Heart left ventricle (tissue), 16 donors: ENCODE measurements around the gene SPOCK1. TPM values are rescaled to one million over a fixed set of nuclear protein-coding genes. Genes with fewer than 3 reads are reported as not detected.

Source experiments
- ATAC-seq, 4 donors: fragments of 200-7000 bp; cut with Tn5 transposase; one replicate each; pipeline ENCODE4 v1.9.1; 2020 to 2022; ENCODE audit warnings: moderate library complexity in 4 of 4, mild to moderate bottlenecking in 3 of 4, moderate number of reproducible peaks in 1 of 4
- DNase-seq, 5 donors: peaks; one replicate each; pipeline ENCODE4 v3.0.0-alpha.2; 2020
- H3K27ac ChIP-seq, 12 donors: fragments of 200-600 bp; sonication (generic) in 4 of 12; one replicate each; pipeline versions ENCODE4 v1.5.0 to v1.8.0; 2016 to 2022; ENCODE audit warnings: mild to moderate bottlenecking in 2 of 12
- H3K27me3 ChIP-seq, 9 donors: fragments of 200-600 bp; sonication (generic) in 2 of 9; one replicate each; pipeline versions ENCODE4 v1.5.1 to v1.8.0; 2016 to 2022; ENCODE audit warnings: mild to moderate bottlenecking in 3 of 9
- H3K36me3 ChIP-seq, 9 donors: fragments of 200-600 bp; sonication (generic) in 2 of 9; one replicate each; pipeline versions ENCODE4 v1.5.0 to v1.8.0; 2018 to 2022; ENCODE audit warnings: mild to moderate bottlenecking in 2 of 9
- H3K4me1 ChIP-seq, 12 donors: fragments of 200-600 bp; sonication (generic) in 4 of 12; one replicate each; pipeline versions ENCODE4 v1.5.0 to v1.8.0; 2016 to 2022; ENCODE audit warnings: mild to moderate bottlenecking in 3 of 12
- H3K4me3 ChIP-seq, 12 donors: fragments of 200-600 bp; sonication (generic) in 4 of 12; one replicate each; pipeline versions ENCODE4 v1.5.0 to v1.8.0; 2017 to 2022; ENCODE audit warnings: mild to moderate bottlenecking in 9 of 12, moderate library complexity in 4 of 12
- H3K9me3 ChIP-seq, 12 donors: fragments of 200-600 bp; sonication (generic) in 4 of 12; one replicate each; pipeline versions ENCODE4 v1.5.0 to v1.8.0; 2016 to 2022; ENCODE audit warnings: mild to moderate bottlenecking in 1 of 12
- CTCF ChIP-seq, 12 donors: fragments of 200-600 bp; sonication (generic) in 4 of 12; IDR thresholded peaks; one replicate each; pipeline versions ENCODE4 v1.5.0 to v1.8.0; 2018 to 2022; ENCODE audit warnings: antibody characterized with exemption in 12 of 12, mild to moderate bottlenecking in 5 of 12
- POLR2A ChIP-seq, 2 donors: fragments of 450-650 bp; IDR thresholded peaks; one replicate each; pipeline ENCODE4 v1.6.1; 2017; ENCODE audit warnings: antibody characterized with exemption in 2 of 2, mild to moderate bottlenecking in 2 of 2, moderate library complexity in 2 of 2
- WGBS, 4 donors: extraction: QIAGEN DNeasy Blood & Tissue Kit in 2 of 4; methylation state at CpG; one replicate each; pipeline versions ENCODE4 v1.1.5 to v1.1.7; 2013 to 2018; 5-methylcytosine and 5-hydroxymethylcytosine counted together
- intact Hi-C, 10 donors: fragments of 100-400 bp; cut with DNase I; formaldehyde crosslinking; loops; one replicate each; pipeline versions ENCODE4 v1.11.1 to v1.14.2; 2022
- polyA plus RNA-seq, 2 donors: library from polyadenylated mRNA; stranded (reverse); fragments of 200-250 nt; gene quantifications; one replicate each; pipeline ENCODE4 v1.2.3, GENCODE V29; 2013
- total RNA-seq, 9 donors: library from RNA; depleted of rRNA in 2 of 9; stranded (reverse); fragments of >200 nt in 2 of 9; fragmentation: NEBNext Ultra II Directional in 3 of 9; extraction: Animal tissue kit (Norgen Biotek cat#: 25700) in 3 of 9; gene quantifications; one replicate each; pipeline versions ENCODE4 v1.1.0 to v1.2.4, GENCODE V29; 2016 to 2023
- donor health status: ischemic (EF 13 %, LVEDD 7.1; RV severe dilation, severe dysfunction).
- donor health status: healthy with polysubstance abuse.
- donor health status: DM: no; HTN: yes; CAD: no.
- donor health status: DM: no; HTN: no; CAD: no.
- donor health status: ischemic (EF 25% LVEDD 6.9; RV normal size, moderate dysfunction).
- donor health status: ischemic (EF 25% LVEDD 5.7; RV mildly dilated, moderate dysfunction).
- donor health status: healthy.
- donor health status: DM: yes; HTN: yes; CAD: no.
- donor health status: ischemic (EF 35%, LVEDD 5.7; RV mildly dilated, moderate dysfunction).
- donor health status: nonischemic (EF 11% LVEDD 7.7; RV severe dilation, severe dysfunction).
- donor health status: DM: yes; HTN: yes; CAD: no.
- donor health status: PGD.
- donor health status: ischemic (EF 29% LVEDD 5.4; RV normal size, mild dysfunction).
- donor health status: nonischemic (EF 23%, LVEDD 6.1; RV moderate dilation, normal function).

SPOCK1 gene
- total and polyA plus RNA-seq, 11 donors: 7.8 to 51.2 (median 19.9) TPM

GRCh38 chr5:137332296-137332695 is 166.8 kb downstream of the SPOCK1 start:
- DNase-seq: peak in 4 of 5 donors; percentile 19 to 39 (median 26)
- TF ChIP-seq POLR2A (IDR thresholded peaks at IDR 0.05) (no peak), CTCF (IDR thresholded peaks at IDR 0.05) (no peak)
- Histone ChIP-seq H3K27me3 (no peaks in the 10 kb centered on the region), H3K27ac (no peak overlapping the region), H3K4me3 (no peak overlapping the region), H3K9me3 (no peaks in the 10 kb centered on the region), H3K36me3 (no peaks in the 10 kb centered on the region), H3K4me1 (peaks cover 0 to 15% (median 0%) of the 10 kb centered on the region in 12 donors)
- ATAC-seq: peak; percentile 88 to 93 (median 89)
- intact Hi-C loops: no loop called here
- WGBS, 4 donors: 28 to 46% (median 36%) methylated on average over 6 of the region's 6 CpGs

GRCh38 chr5:137329586-137330296 is 169.4 kb downstream of the SPOCK1 start:
- intact Hi-C loops: loop anchor here in 2 of 10 donors (10.0 kb wide), 2 partner anchors 275 to 525 kb away; no protein-coding TSS in a partner anchor
- no peaks in the 10 kb centered on the region for H3K9me3 ChIP-seq
- H3K27me3 ChIP-seq: no peaks in the 10 kb centered on the region
- ATAC-seq (no peak), DNase-seq (no peak)
- no peaks in the 10 kb centered on the region for H3K36me3 ChIP-seq
- peaks cover 0 to 11% (median 0%) of the 10 kb centered on the region in 12 donors for H3K4me1 ChIP-seq
- H3K4me3 ChIP-seq: no peak overlapping the region
- WGBS, 4 donors: 83 to 96% (median 93%) methylated on average over 7 to 8 of the region's 8 CpGs
- TF ChIP-seq CTCF (IDR thresholded peaks at IDR 0.05): no peak
- no peak for TF ChIP-seq POLR2A (IDR thresholded peaks at IDR 0.05)
- no peak overlapping the region for H3K27ac ChIP-seq

GRCh38 chr5:137328991-137329390 is 170.1 kb downstream of the SPOCK1 start:
- H3K4me3 ChIP-seq: no peak overlapping the region
- intact Hi-C loops: loop anchor here in 2 of 10 donors (10.0 kb wide), 2 partner anchors 276 to 524 kb away; no protein-coding TSS in a partner anchor
- no peak overlapping the region for H3K27ac ChIP-seq
- WGBS, 4 donors: 80 to 89% (median 84%) methylated on average over 3 of the region's 3 CpGs
- ATAC-seq (no peak), DNase-seq (no peak)
- no peaks in the 10 kb centered on the region for H3K9me3 ChIP-seq
- H3K27me3 ChIP-seq: no peaks in the 10 kb centered on the region
- TF ChIP-seq CTCF (IDR thresholded peaks at IDR 0.05): no peak
- TF ChIP-seq POLR2A (IDR thresholded peaks at IDR 0.05): no peak
- H3K36me3 ChIP-seq: no peaks in the 10 kb centered on the region
- peaks cover 0 to 11% (median 0%) of the 10 kb centered on the region in 12 donors for H3K4me1 ChIP-seq

- WGBS, 4 donors: 91 to 96% (median 93%) methylated on average over 9 of the region's 9 CpGs
- DNase-seq: no peak
These were observed 170.7 kb downstream of the SPOCK1 start for GRCh38 chr5:137328463-137328862.

More at GRCh38 chr5:137328463-137328862, 170.7 kb downstream of the SPOCK1 start:
- no peaks in the 10 kb centered on the region for H3K27me3 ChIP-seq
- ATAC-seq: no peak
- no peaks in the 10 kb centered on the region for H3K36me3 ChIP-seq
- no peak overlapping the region for H3K27ac ChIP-seq
- no peak overlapping the region for H3K4me3 ChIP-seq
- TF ChIP-seq CTCF (IDR thresholded peaks at IDR 0.05): no peak
- no peak for TF ChIP-seq POLR2A (IDR thresholded peaks at IDR 0.05)
- intact Hi-C loops: loop anchor here in 2 of 10 donors (10.0 kb wide), 2 partner anchors 276 to 524 kb away; no protein-coding TSS in a partner anchor
- H3K4me1 ChIP-seq: peaks cover 0 to 11% (median 0%) of the 10 kb centered on the region in 12 donors
- no peaks in the 10 kb centered on the region for H3K9me3 ChIP-seq
